H9 (cell line): ENCODE data around the gene PARD3. TPM values are rescaled to one million over a fixed set of nuclear protein-coding genes. Genes with fewer than 3 reads are reported as not detected.

Experiments
- DNase-seq: peaks from one replicate; pipeline ENCODE4 v3.0.0-alpha.2; 2017
- H2AFZ ChIP-seq: one replicate; pipeline ENCODE4 v1.6.1; 2013; ENCODE audit warnings: mild to moderate bottlenecking, low read length, control low read depth, moderate library complexity
- H2AK5ac ChIP-seq: 2 replicates; pipeline ENCODE4 v1.6.1; 2013; ENCODE audit warnings: low read length, control low read depth, mixed read lengths; ENCODE audit not compliant: insufficient read length
- H2BK120ac ChIP-seq: one replicate; pipeline ENCODE4 v1.6.1; 2013; ENCODE audit warnings: low read depth, mild to moderate bottlenecking, low read length, control low read depth, inconsistent platforms; ENCODE audit not compliant: poor library complexity, severe bottlenecking
- H2BK12ac ChIP-seq: 2 replicates; pipeline ENCODE4 v1.6.1; 2013; ENCODE audit warnings: low read length, control low read depth, mixed read lengths, low read depth; ENCODE audit not compliant: insufficient read length
- H2BK15ac ChIP-seq: 2 replicates; pipeline ENCODE4 v1.6.1; 2013; ENCODE audit warnings: low read depth, low read length, control low read depth
- H2BK20ac ChIP-seq: one replicate; pipeline ENCODE4 v1.6.1; 2013; ENCODE audit warnings: low read depth, mild to moderate bottlenecking, low read length, control low read depth, inconsistent platforms; ENCODE audit not compliant: poor library complexity, severe bottlenecking
- H2BK5ac ChIP-seq: 2 replicates; pipeline ENCODE4 v1.6.1; 2013; ENCODE audit warnings: low read length, control low read depth, mixed read lengths; ENCODE audit not compliant: insufficient read length
- H3K14ac ChIP-seq: 2 replicates; pipeline ENCODE4 v1.6.1; 2013; ENCODE audit warnings: low read length, control low read depth; ENCODE audit not compliant: insufficient read depth
- H3K18ac ChIP-seq: 2 replicates; pipeline ENCODE4 v1.6.1; 2013; ENCODE audit warnings: low read depth, mild to moderate bottlenecking, mixed read lengths, low read length, control low read depth; ENCODE audit not compliant: insufficient read length
- H3K23ac ChIP-seq: 2 replicates; pipeline ENCODE4 v1.6.1; 2013; ENCODE audit warnings: low read length, control low read depth, mixed read lengths, low read depth; ENCODE audit not compliant: insufficient read length
- H3K23me2 ChIP-seq: 2 replicates; pipeline ENCODE4 v1.6.1; 2013; ENCODE audit warnings: low read depth, mild to moderate bottlenecking, mixed read lengths, low read length, control low read depth; ENCODE audit not compliant: insufficient read length, poor library complexity, severe bottlenecking
- H3K27ac ChIP-seq: 2 replicates; pipeline ENCODE4 v1.5.1; 2013; ENCODE audit warnings: low read length, control low read depth, mixed read lengths, low read depth; ENCODE audit not compliant: insufficient read length
- H3K27me3 ChIP-seq: 2 replicates; pipeline ENCODE4 v1.6.1; 2013; ENCODE audit warnings: low read length, control low read depth, inconsistent platforms; ENCODE audit not compliant: insufficient read depth
- H3K4ac ChIP-seq: 2 replicates; pipeline ENCODE4 v1.6.1; 2013; ENCODE audit warnings: low read depth, mild to moderate bottlenecking, control low read depth, inconsistent platforms, low read length, moderate library complexity
- H3K4me1 ChIP-seq: 2 replicates; pipeline ENCODE4 v1.6.1; 2013; ENCODE audit warnings: low read length, control low read depth, inconsistent platforms; ENCODE audit not compliant: insufficient read depth
- H3K4me2 ChIP-seq: 2 replicates; pipeline ENCODE4 v1.6.1; 2013; ENCODE audit warnings: low read length, control low read depth, mixed read lengths; ENCODE audit not compliant: insufficient read length, insufficient read depth
- H3K56ac ChIP-seq: 2 replicates; pipeline ENCODE4 v1.6.1; 2013; ENCODE audit warnings: low read depth, mild to moderate bottlenecking, mixed read lengths, low read length, control low read depth; ENCODE audit not compliant: insufficient read length
- H3K79me1 ChIP-seq: 2 replicates; pipeline ENCODE4 v1.6.1; 2013; ENCODE audit warnings: low read depth, mild to moderate bottlenecking, moderate library complexity, low read length, control low read depth, inconsistent platforms; ENCODE audit not compliant: insufficient read depth, poor library complexity, severe bottlenecking
- H3K79me2 ChIP-seq: 2 replicates; pipeline ENCODE4 v1.6.1; 2013; ENCODE audit warnings: low read length, control low read depth, inconsistent platforms; ENCODE audit not compliant: insufficient read depth
- H3K9ac ChIP-seq: 2 replicates; pipeline ENCODE4 v1.6.1; 2013; ENCODE audit warnings: low read length, control low read depth, mixed read lengths; ENCODE audit not compliant: insufficient read length; ENCODE audit errors: extremely low read depth
- H3K9me3 ChIP-seq: one replicate; pipeline ENCODE4 v1.6.1; 2013; ENCODE audit warnings: low read depth, low read length, inconsistent platforms; ENCODE audit not compliant: control insufficient read depth
- H3T11ph ChIP-seq: one replicate; pipeline ENCODE4 v1.6.1; 2013; ENCODE audit warnings: mild to moderate bottlenecking, low read length, control low read depth, inconsistent platforms
- H4K20me1 ChIP-seq: one replicate; pipeline ENCODE4 v1.6.1; 2013; ENCODE audit not compliant: control insufficient read depth, insufficient read length, insufficient read depth
- H4K5ac ChIP-seq: 2 replicates; pipeline ENCODE4 v1.6.1; 2013; ENCODE audit warnings: low read depth, mild to moderate bottlenecking, mixed read lengths, low read length, control low read depth; ENCODE audit not compliant: insufficient read length
- H4K8ac ChIP-seq: replicated peaks from 2 replicates; pipeline ENCODE4 v1.6.1; 2013; ENCODE audit warnings: low read length, control low read depth, mixed read lengths, low read depth; ENCODE audit not compliant: insufficient read length
- H4K91ac ChIP-seq: 2 replicates; pipeline ENCODE4 v1.6.1; 2013; ENCODE audit warnings: low read depth, mild to moderate bottlenecking, moderate library complexity, mixed read lengths, low read length, control low read depth; ENCODE audit not compliant: insufficient read length
- H3K27ac Mint-ChIP-seq, 3 experiments: 2 replicates in 2 of 3; 3 replicates in 1 of 3; pipeline ENCODE4 v1.8.0; 2020 to 2021; ENCODE audit warnings: mixed read lengths in 3 of 3, mild to moderate bottlenecking in 1 of 3, moderate library complexity in 1 of 3
- H3K27me3 Mint-ChIP-seq: 2 replicates; pipeline ENCODE4 v1.8.0; 2021; ENCODE audit warnings: low read depth, mild to moderate bottlenecking, moderate library complexity, mixed read lengths
- H3K36me3 Mint-ChIP-seq, 3 experiments: 2 replicates in 2 of 3; 3 replicates in 1 of 3; pipeline ENCODE4 v1.8.0; 2020 to 2021; ENCODE audit warnings: low read depth in 3 of 3, mixed read lengths in 3 of 3; ENCODE audit not compliant: insufficient read depth in 1 of 3
- H3K4me1 Mint-ChIP-seq, 2 experiments: 2 replicates each; pipeline ENCODE4 v1.8.0; 2020; ENCODE audit warnings: mixed read lengths in 2 of 2
- H3K4me3 Mint-ChIP-seq, 2 experiments: 2 replicates in 1 of 2; 3 replicates in 1 of 2; pipeline ENCODE4 v1.8.0; 2020 to 2021; ENCODE audit warnings: mild to moderate bottlenecking in 2 of 2, mixed read lengths in 2 of 2, moderate library complexity in 1 of 2
- H3K9me3 Mint-ChIP-seq, 2 experiments: 2 replicates in 1 of 2; 3 replicates in 1 of 2; pipeline ENCODE4 v1.8.0; 2020; ENCODE audit warnings: mild to moderate bottlenecking in 2 of 2, mixed read lengths in 2 of 2, moderate library complexity in 1 of 2
- CTCF ChIP-seq: fragments of 200-600 bp; sonication (generic); conservative IDR thresholded peaks from 3 replicates; pipeline ENCODE4 v1.8.0; 2021; ENCODE audit warnings: antibody characterized with exemption, mild to moderate bottlenecking
- WGBS: extraction: QIAGEN DNeasy Blood & Tissue Kit; methylation state at CpG from one replicate; pipeline ENCODE4 v1.1.7; 2013; ENCODE audit warnings: missing lambda C conversion rate, low lambda C conversion rate, mixed read lengths; ENCODE audit not compliant: insufficient read length; ENCODE audit errors: extremely low coverage; 5-methylcytosine and 5-hydroxymethylcytosine counted together
- total RNA-seq: library from RNA; stranded (reverse); gene quantifications from 2 replicates; pipeline ENCODE4 v1.2.1, GENCODE V29; 2021

Gene PARD3
- total RNA-seq, 1 experiment from 2014 or later, result 44.7 TPM

GRCh38 chr10:34491678-34492077 lies 323.4 kb downstream of the PARD3 start:
- H3T11ph ChIP-seq, result no peak overlapping the region
- H4K20me1 ChIP-seq, result no peaks in the 10 kb centered on the region
- H3K9me3 ChIP-seq, result no peaks in the 10 kb centered on the region
- Mint-ChIP-seq H3K9me3 (no peaks in the 10 kb centered on the region), H3K4me1 (peaks cover 15 to 16% of the 10 kb centered on the region in 2 experiments), H3K27ac (no peak overlapping the region), H3K4me3 (no peak overlapping the region), H3K27me3 (no peaks in the 10 kb centered on the region), H3K36me3 (no peaks in the 10 kb centered on the region)
- no peaks in the 10 kb centered on the region for H3K23me2 ChIP-seq
- H3K79me1 ChIP-seq, result no peaks in the 10 kb centered on the region
- no peak overlapping the region for H4K5ac ChIP-seq
- H4K8ac ChIP-seq, result no peak overlapping the region
- H3K4me2 ChIP-seq, result no peak overlapping the region
- H2BK12ac ChIP-seq, result no peak overlapping the region
- H3K79me2 ChIP-seq, result no peaks in the 10 kb centered on the region
- H3K27ac ChIP-seq, result no peak overlapping the region
- H3K9ac ChIP-seq, result no peak overlapping the region
- H3K14ac ChIP-seq, result no peak overlapping the region
- no peak overlapping the region for H2BK20ac ChIP-seq
- no peak overlapping the region for H2BK120ac ChIP-seq
- no peak overlapping the region for H4K91ac ChIP-seq
- H2BK5ac ChIP-seq, result no peak overlapping the region
- no peak overlapping the region for H2AFZ ChIP-seq
- H3K23ac ChIP-seq, result no peak overlapping the region
- no peak for DNase-seq
- no peak for TF ChIP-seq CTCF
- H3K4ac ChIP-seq, result no peak overlapping the region
- H3K56ac ChIP-seq, result no peak overlapping the region
- WGBS, result no CpG with 5 or more reads among the region's 3 CpGs
- H3K27me3 ChIP-seq, result no peaks in the 10 kb centered on the region
- no peak overlapping the region for H2AK5ac ChIP-seq
- H3K4me1 ChIP-seq, result peaks cover 3% of the 10 kb centered on the region; the same call in 1 of the 2 replicates
- no peak overlapping the region for H3K18ac ChIP-seq
- H2BK15ac ChIP-seq, result no peak overlapping the region
